ENCODE data around the gene NPTX2. TPM values are rescaled to one million over a fixed set of nuclear protein-coding genes. Genes with fewer than 3 reads are reported as not detected.

Gene NPTX2
- total and polyA plus RNA-seq, 10 of the 15 experiments (the other 5 are each of a cell fraction or from before 2014, with no cell fraction given): 0.04 TPM; not detected in 9

GRCh38 chr7:98670186-98670585 is 53.1 kb downstream of the NPTX2 start (continued):
- no peak for TF ChIP-seq USF2 (IDR thresholded peaks at IDR 0.05; ENCODE audit: borderline replicate concordance, low read depth, low read length)
- no peak for TF ChIP-seq RAD51 (IDR thresholded peaks at IDR 0.05)
- TF ChIP-seq TBL1XR1 (IDR thresholded peaks at IDR 0.05; ENCODE audit: low read depth, low read length): no peak
- TF ChIP-seq KAT2A (conservative IDR thresholded peaks at IDR 0.05; ENCODE audit: control insufficient read depth, low read depth, low read length): no peak
- TF ChIP-seq CTCF (IDR thresholded peaks at IDR 0.05 in 2 of 3, conservative IDR thresholded peaks at IDR 0.05 in 1 of 3; ENCODE audit: control insufficient read depth in 2 of 3, extremely low read depth in 1 of 3, insufficient read depth in 1 of 3, low read depth in 3 of 3, low read length in 3 of 3): no peak

GRCh38 chr7:98671733-98672331 is 54.7 kb downstream of the NPTX2 start:
- BruUV-seq (replicated peaks): no TSS peak
- H3K9ac ChIP-seq (ENCODE audit: control insufficient read depth, insufficient read depth, low read length): no peak overlapping the region
- CTCF ChIA-PET: no interaction called here
- no peaks in the 10 kb centered on the region for H3K4me1 ChIP-seq (ENCODE audit: control insufficient read depth, insufficient read depth, low read length)
- intact Hi-C loops (cut with micrococcal nuclease; ENCODE audit: unreplicated experiment): no loop called here
- RAD21 ChIA-PET (ENCODE audit: unreplicated experiment): no interaction called here
- no peaks in the 10 kb centered on the region for H3K27me3 ChIP-seq (replicated peaks in 1 of 2; ENCODE audit: control insufficient read depth in 2 of 2, insufficient read depth in 2 of 2, low read length in 1 of 2)
- H3K27ac ChIP-seq (ENCODE audit: control insufficient read depth, insufficient read depth): no peak overlapping the region
- in situ Hi-C loops (cut with MboI): no loop called here
- H2AFZ ChIP-seq (ENCODE audit: control insufficient read depth, low read depth, low read length): no peak overlapping the region
- no peak for DNase-seq (ENCODE audit: low read depth, low spot score)
- no peak overlapping the region for H3K4me2 ChIP-seq (ENCODE audit: control insufficient read depth, insufficient read depth)
- H3K4me3 ChIP-seq: no peak overlapping the region
- no peaks in the 10 kb centered on the region for H3K79me2 ChIP-seq (ENCODE audit: control insufficient read depth, insufficient read depth, low read length)
- SMC1A ChIA-PET (ENCODE audit: uncharacterized antibody, unreplicated experiment): no interaction called here
- no peaks in the 10 kb centered on the region for H4K20me1 ChIP-seq (ENCODE audit: control insufficient read depth, insufficient read depth)
- TF ChIP-seq STAT1 (conservative IDR thresholded peaks at IDR 0.05) (no peak), IKZF1 (conservative IDR thresholded peaks at IDR 0.05) (no peak), MYC (IDR thresholded peaks at IDR 0.05; ENCODE audit: insufficient read depth, insufficient read length, insufficient replicate concordance, low read length, severe bottlenecking) (no peak), MTA3 (IDR thresholded peaks at IDR 0.05; ENCODE audit: borderline replicate concordance, low read length) (no peak), PML (IDR thresholded peaks at IDR 0.05; ENCODE audit: low read length) (no peak), NFXL1 (IDR thresholded peaks at IDR 0.05; ENCODE audit: borderline replicate concordance) (no peak), EP300 (IDR thresholded peaks at IDR 0.05; ENCODE audit: borderline replicate concordance in 1 of 2, control insufficient read depth in 1 of 2, low read depth in 2 of 2, low read length in 2 of 2) (no peak), SMARCA5 (IDR thresholded peaks at IDR 0.05) (no peak), HCFC1 (IDR thresholded peaks at IDR 0.05; ENCODE audit: low read length) (no peak), PRDM15 (CRISPR knock-in tag; IDR thresholded peaks at IDR 0.05) (no peak), SUZ12 (IDR thresholded peaks at IDR 0.05; ENCODE audit: unreplicated experiment) (no peak), CBFB (IDR thresholded peaks at IDR 0.05; ENCODE audit: low read depth) (no peak)
- no peak for ATAC-seq
- 4% methylated on average over 2 of the region's 2 CpGs for WGBS (ENCODE audit: insufficient coverage, insufficient replicate concordance, low lambda C conversion rate, missing lambda C conversion rate)
- H3K36me3 ChIP-seq (ENCODE audit: control insufficient read depth in 2 of 2, insufficient read depth in 2 of 2, low read length in 1 of 2): no peaks in the 10 kb centered on the region
- FAIRE-seq: no peak
- H3K9me3 ChIP-seq (replicated peaks; ENCODE audit: control insufficient read depth, insufficient read depth, low read length): no peaks in the 10 kb centered on the region; the same call in 2 of the 3 replicates
- POLR2A ChIA-PET: no interaction called here
